ENCODE results near the gene CFAP52. TPM values are rescaled to one million over a fixed set of nuclear protein-coding genes. Genes with fewer than 3 reads are reported as not detected.

CFAP52 gene
- total RNA-seq, 2 donors from 2014 or later = not detected

GRCh38 chr17:9676820-9677310 lies 100.4 kb downstream of the CFAP52 start:
- DNase-seq (ENCODE audit: low spot score) = no peak
- intact Hi-C loops (cut with DNase I) = no loop called here

- no peak for DNase-seq (ENCODE audit: low spot score)
- intact Hi-C loops (cut with DNase I) = no loop called here
Observed at GRCh38 chr17:9677411-9677810, 101.0 kb downstream of the CFAP52 start.

- DNase-seq (ENCODE audit: low spot score) = no peak
- intact Hi-C loops (cut with DNase I) = no loop called here
Observed at GRCh38 chr17:9677896-9678295, 101.5 kb downstream of the CFAP52 start.

- intact Hi-C loops (cut with DNase I) = no loop called here
- DNase-seq (ENCODE audit: low spot score) = no peak
Observed at GRCh38 chr17:9684955-9685621, 108.6 kb downstream of the CFAP52 start.

Other genes with a start within 250 kb of the CFAP52 start
- 10 to 100 TPM; 55.2 to 80.4 TPM for gene STX8, start 822 bp upstream of the CFAP52 start, total RNA-seq
- under 1 TPM in 1 of 2 donors, not detected in 1; 0.10 TPM for gene USP43, start 68.9 kb downstream of the CFAP52 start, total RNA-seq
- gene DHRS7C, start 214.9 kb downstream of the CFAP52 start, total RNA-seq = not detected
- not detected for gene GSG1L2, start 245.4 kb downstream of the CFAP52 start, total RNA-seq
- under 1 TPM in 1 of 2 donors, not detected in 1; 0.05 TPM for gene GLP2R, start 249.3 kb downstream of the CFAP52 start, total RNA-seq

Data from posterior vena cava (tissue), 2 donors.